OCI-LY7 (cell line): Measurements from ENCODE around the gene BRCA2. TPM values are rescaled to one million over a fixed set of nuclear protein-coding genes. Genes with fewer than 3 reads are reported as not detected.

Experiments used
- BruUV-seq: library from RNA; stranded (reverse); fragments of 400-500 nt; replicated peaks from 2 replicates; lab custom pipeline; 2021; lab: Mats Ljungman, UMichigan
- CTCF ChIA-PET: fragments of 300-600 bp; sonication (Branson Sonifier 250); formaldehyde crosslinking; loops from one replicate; lab custom pipeline; 2022; ENCODE audit warnings: antibody characterized with exemption; ENCODE audit not compliant: unreplicated experiment; lab: Charles Lee
- POLR2A ChIA-PET: fragments of 300-600 bp; sonication (Branson Sonifier 250); formaldehyde crosslinking; loops from one replicate; lab custom pipeline; 2022; ENCODE audit warnings: antibody characterized with exemption; lab: Charles Lee
- DNase-seq: peaks from one replicate; pipeline ENCODE4 v3.0.0-alpha.2; 2015; ENCODE audit warnings: low spot score
- H2AFZ ChIP-seq: fragments of 200-600 bp; sonication (generic), shearing (Covaris generic); 2 replicates; pipeline ENCODE4 v1.6.1; 2014; ENCODE audit warnings: mild to moderate bottlenecking, antibody characterized with exemption, low read length, moderate library complexity
- H3K27ac ChIP-seq: fragments of 200-600 bp; sonication (generic); 2 replicates; pipeline ENCODE4 v1.5.1; 2014; ENCODE audit warnings: mixed run types, low read depth, mild to moderate bottlenecking, moderate library complexity, low read length, inconsistent platforms; ENCODE audit not compliant: poor library complexity, severe bottlenecking
- H3K36me3 ChIP-seq: fragments of 200-600 bp; sonication (generic); 2 replicates; pipeline ENCODE4 v1.6.1; 2014; ENCODE audit warnings: mild to moderate bottlenecking, antibody characterized with exemption, low read length, moderate library complexity, mixed read lengths; ENCODE audit not compliant: insufficient read depth
- H3K4me1 ChIP-seq: fragments of 200-600 bp; sonication (generic); 2 replicates; pipeline ENCODE4 v1.5.1; 2014; ENCODE audit warnings: mild to moderate bottlenecking, low read length; ENCODE audit not compliant: insufficient read depth, poor library complexity, severe bottlenecking
- H3K4me2 ChIP-seq: fragments of 200-600 bp; sonication (generic); 2 replicates; pipeline ENCODE4 v1.6.1; 2014; ENCODE audit warnings: mild to moderate bottlenecking, low read length
- H3K4me3 ChIP-seq: fragments of 200-600 bp; sonication (generic); 2 replicates; pipeline ENCODE4 v1.5.1; 2014; ENCODE audit warnings: mild to moderate bottlenecking, low read depth, low read length; ENCODE audit not compliant: poor library complexity, severe bottlenecking
- H3K79me2 ChIP-seq: fragments of 200-600 bp; sonication (generic); 2 replicates; pipeline ENCODE4 v1.6.1; 2016; ENCODE audit warnings: low read depth, mild to moderate bottlenecking, low read length, moderate library complexity, mixed read lengths; ENCODE audit not compliant: insufficient read depth
- H3K9me2 ChIP-seq: fragments of 200-600 bp; sonication (generic); 2 replicates; pipeline ENCODE4 v1.6.1; 2016; ENCODE audit warnings: mild to moderate bottlenecking, low read length, mixed read lengths; ENCODE audit not compliant: insufficient read depth
- H3K9me3 ChIP-seq: fragments of 200-600 bp; sonication (generic); 2 replicates; pipeline ENCODE4 v1.6.1; 2014; ENCODE audit warnings: mild to moderate bottlenecking, mixed run types, low read length, mixed read lengths
- H4K20me1 ChIP-seq: fragments of 200-600 bp; sonication (generic); 2 replicates; pipeline ENCODE4 v1.6.1; 2014; ENCODE audit warnings: mild to moderate bottlenecking, antibody characterized with exemption, low read length, moderate library complexity, mixed read lengths; ENCODE audit not compliant: insufficient read depth
- CTCF ChIP-seq: fragments of 200-600 bp; sonication (generic); conservative IDR thresholded peaks from 2 replicates; pipeline ENCODE4 v1.5.1; 2014; ENCODE audit warnings: mild to moderate bottlenecking, antibody characterized with exemption, low read length, moderate library complexity, mixed read lengths
- EZH2phosphoT487 ChIP-seq: fragments of 200-600 bp; sonication (generic); IDR thresholded peaks from 2 replicates; pipeline ENCODE4 v1.6.1; 2018; ENCODE audit warnings: low read depth, borderline replicate concordance, mild to moderate bottlenecking, mixed run types, antibody characterized with exemption, low read length, moderate library complexity, mixed read lengths
- intact Hi-C: fragments of 100-400 bp; cut with micrococcal nuclease; formaldehyde crosslinking; loops from one replicate; pipeline ENCODE4 v1.10.0; 2022; ENCODE audit not compliant: unreplicated experiment
- total RNA-seq, 2 experiments: library from RNA; depleted of rRNA in 1 of 2; stranded (reverse); fragments of >200 nt in 1 of 2; shearing (Covaris generic) in 1 of 2; gene quantifications; 2 replicates each; pipeline ENCODE4 v1.2.3, GENCODE V29; 2014 to 2022

Gene BRCA2
- total RNA-seq, 2 experiments from 2014 or later = 25.8 to 34.3 TPM

GRCh38 chr13:32446220-32446619, 130.9 kb downstream of the BRCA2 start:
- no peaks in the 10 kb centered on the region for H3K4me1 ChIP-seq
- DNase-seq = no peak
- no peaks in the 10 kb centered on the region for H3K36me3 ChIP-seq
- H3K9me3 ChIP-seq = no peaks in the 10 kb centered on the region
- intact Hi-C loops = loop anchor here (10.0 kb wide), 1 partner anchor 201 kb away; no protein-coding TSS in a partner anchor
- H3K79me2 ChIP-seq = no peaks in the 10 kb centered on the region
- ChIA-PET POLR2A (interaction anchor here (0.5 to 0.6 kb wide), 2 partner anchors 27 to 322 kb away, joined by 3 to 7 read pairs; no protein-coding TSS in a partner anchor), CTCF (no interaction called here)
- no peak overlapping the region for H3K4me3 ChIP-seq
- H3K4me2 ChIP-seq = no peak overlapping the region
- H3K27ac ChIP-seq = no peak overlapping the region
- no peaks in the 10 kb centered on the region for H4K20me1 ChIP-seq
- TF ChIP-seq CTCF = no peak
- TF ChIP-seq EZH2phosphoT487 = no peak
- H2AFZ ChIP-seq = no peak overlapping the region
- H3K9me2 ChIP-seq = no peaks in the 10 kb centered on the region
- BruUV-seq = no TSS peak

GRCh38 chr13:32446773-32447465, 131.6 kb downstream of the BRCA2 start:
- CTCF ChIA-PET = no interaction called here
- POLR2A ChIA-PET = interaction anchor here (1.1 kb wide), 1 partner anchor 98 kb away, joined by 5 read pairs; no protein-coding TSS in a partner anchor
- H3K36me3 ChIP-seq = no peaks in the 10 kb centered on the region

More at GRCh38 chr13:32446773-32447465, 131.6 kb downstream of the BRCA2 start:
- Histone ChIP-seq H3K4me3 (no peak overlapping the region), H4K20me1 (no peaks in the 10 kb centered on the region), H3K9me3 (no peaks in the 10 kb centered on the region), H3K4me1 (no peaks in the 10 kb centered on the region), H3K27ac (no peak overlapping the region), H3K4me2 (no peak overlapping the region), H2AFZ (no peak overlapping the region), H3K9me2 (no peaks in the 10 kb centered on the region), H3K79me2 (no peaks in the 10 kb centered on the region)
- no TSS peak for BruUV-seq
- intact Hi-C loops = loop anchor here (10.0 kb wide), 1 partner anchor 202 kb away; no protein-coding TSS in a partner anchor
- no peak for TF ChIP-seq EZH2phosphoT487
- no peak for TF ChIP-seq CTCF
- no peak for DNase-seq
